IPS-18c (cell line): ENCODE results near the gene ZBTB49.

Source experiments
- H3K4me3 ChIP-seq: 2 replicates; pipeline ENCODE4 v1.7.0; 2013; ENCODE audit warnings: low read depth, mild to moderate bottlenecking, low read length, moderate library complexity; ENCODE audit not compliant: insufficient read depth
- H3K9me3 ChIP-seq: one replicate; pipeline ENCODE4 v1.6.1; 2013; ENCODE audit warnings: mild to moderate bottlenecking, low read length, moderate library complexity; ENCODE audit not compliant: control insufficient read depth, insufficient read depth

ZBTB49 gene

DNA sequence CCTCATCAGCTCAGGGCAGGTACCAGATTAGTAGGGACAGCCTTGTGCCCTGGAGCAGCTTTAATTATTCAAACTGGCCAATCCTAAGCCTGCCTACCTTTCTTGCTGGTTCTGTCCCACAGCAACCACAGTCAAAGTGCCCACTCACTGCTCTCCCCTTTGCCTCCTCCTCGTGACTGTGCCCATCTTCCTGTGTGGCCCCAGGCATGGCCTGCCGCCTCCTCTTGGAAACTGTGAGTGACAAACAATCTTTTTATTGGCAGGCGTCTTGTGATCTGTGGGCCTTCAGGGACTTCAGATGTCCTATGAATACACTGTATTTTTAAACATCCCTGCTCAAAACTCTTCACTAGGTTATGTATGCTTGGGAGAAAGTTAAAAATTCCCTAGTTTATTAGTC is 74.0 kb downstream of the ZBTB49 start:
- no peaks in the 10 kb centered on the region for H3K9me3 ChIP-seq

GRCh38 chr4:4364486-4365208 is 74.6 kb downstream of the ZBTB49 start:
- no peaks in the 10 kb centered on the region for H3K9me3 ChIP-seq
- no peak overlapping the region for H3K4me3 ChIP-seq

More for the DNA sequence above, 74.0 kb downstream of the ZBTB49 start:
- no peak overlapping the region for H3K4me3 ChIP-seq

DNA sequence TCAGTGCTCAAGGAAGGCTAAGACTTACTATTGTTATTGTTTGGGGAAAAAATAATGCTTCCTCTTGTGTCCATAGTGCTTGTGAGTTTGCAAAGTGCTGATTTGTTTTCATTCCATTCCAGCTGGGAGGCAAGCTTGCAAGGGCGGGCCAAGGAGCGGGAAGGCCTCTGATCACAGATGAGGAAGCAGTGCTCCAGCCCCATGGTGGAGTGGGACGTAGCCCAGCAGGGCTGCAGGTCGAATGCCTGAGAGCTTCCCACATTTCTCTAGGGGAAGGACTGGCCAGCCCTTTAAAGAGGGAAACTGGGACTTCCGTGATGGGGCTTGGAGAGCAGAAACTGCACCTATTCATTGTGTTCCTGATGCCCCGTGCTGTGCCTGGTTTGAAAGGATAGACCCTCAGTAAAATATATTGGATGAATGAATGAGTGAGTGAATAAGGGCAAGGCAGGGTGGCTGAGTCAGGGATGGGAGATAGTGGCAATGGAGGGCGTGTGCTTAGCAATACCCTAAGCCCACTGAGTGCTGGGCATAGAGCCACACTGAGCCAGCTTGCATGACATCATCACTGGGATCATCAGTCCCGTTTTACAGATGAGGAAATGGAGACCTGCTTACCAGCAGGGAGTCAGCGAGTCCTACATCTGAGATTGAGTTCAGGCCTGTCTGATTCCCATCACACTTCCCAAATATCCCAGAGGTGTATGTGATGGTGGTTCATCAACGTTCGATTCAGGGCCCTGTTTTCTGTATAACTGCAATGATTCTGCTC is 78.9 kb downstream of the ZBTB49 start:
- no peak overlapping the region for H3K4me3 ChIP-seq

More for the DNA sequence above, 78.9 kb downstream of the ZBTB49 start:
- peaks cover 2% of the 10 kb centered on the region for H3K9me3 ChIP-seq
